SH-SY5Y (cell line): ENCODE data around the gene USP14.

ENCODE experiments used
- GATA2 ChIP-seq: IDR thresholded peaks from 2 replicates; pipeline ENCODE4 v1.6.1; 2011; ENCODE audit warnings: mild to moderate bottlenecking, low read depth, low read length
- GATA3 ChIP-seq: IDR thresholded peaks from 2 replicates; pipeline ENCODE4 v1.6.1; 2011; ENCODE audit warnings: low read depth, mild to moderate bottlenecking, low read length, moderate library complexity

DNA sequence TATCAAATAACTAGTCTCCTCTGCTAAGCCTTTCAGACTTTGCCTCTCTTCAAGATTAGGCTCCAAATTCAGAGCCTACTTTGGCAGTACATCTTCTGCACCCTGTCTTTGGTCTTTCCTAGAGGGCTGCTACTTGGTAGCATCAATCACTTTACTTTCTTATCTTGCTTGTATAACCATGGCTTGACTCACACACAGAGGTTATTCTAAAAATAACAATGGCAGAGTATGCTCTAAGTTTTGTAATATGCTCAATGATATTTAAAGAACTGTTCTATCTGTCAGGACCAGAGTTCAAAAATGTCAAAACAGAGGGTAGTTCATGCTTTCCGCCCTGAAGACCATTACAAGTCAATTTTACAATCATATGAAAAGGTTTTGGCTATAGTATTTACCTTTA, 81.8 kb downstream of the USP14 start:
- TF ChIP-seq GATA2 (no peak), GATA3 (no peak)
